Transverse colon (tissue), 3 donors: Measurements from ENCODE around the gene CDC42BPG.

Experiments
- CTCF ChIP-seq, 5 experiments: fragments of 200-600 bp in 3 of 5; fragments of 450-650 bp in 2 of 5; sonication (generic) in 3 of 5; IDR thresholded peaks; 1 replicate in 2 of 5; 2 replicates in 3 of 5; pipeline ENCODE4 v1.5.1; 2016 to 2017; ENCODE audit warnings: antibody characterized with exemption in 5 of 5, inconsistent platforms in 3 of 5, mild to moderate bottlenecking in 2 of 5, moderate library complexity in 1 of 5
- EP300 ChIP-seq: sonication (generic); formaldehyde crosslinking; IDR thresholded peaks from one replicate; pipeline ENCODE4 v1.6.1; 2017; ENCODE audit warnings: antibody characterized with exemption, low read depth

- TF ChIP-seq CTCF (IDR thresholded peaks at IDR 0.05) (no peak), EP300 (no peak)
Observed at GRCh38 chr11:64799623-64800302, 44.7 kb downstream of the CDC42BPG start.
